ENCODE measurements around the gene HIC1. TPM values are rescaled to one million over a fixed set of nuclear protein-coding genes. Genes with fewer than 3 reads are reported as not detected.

HIC1 gene
- total RNA-seq, 4 donors from 2014 or later, result 27.6 to 64.7 (median 50.0) TPM

DNA sequence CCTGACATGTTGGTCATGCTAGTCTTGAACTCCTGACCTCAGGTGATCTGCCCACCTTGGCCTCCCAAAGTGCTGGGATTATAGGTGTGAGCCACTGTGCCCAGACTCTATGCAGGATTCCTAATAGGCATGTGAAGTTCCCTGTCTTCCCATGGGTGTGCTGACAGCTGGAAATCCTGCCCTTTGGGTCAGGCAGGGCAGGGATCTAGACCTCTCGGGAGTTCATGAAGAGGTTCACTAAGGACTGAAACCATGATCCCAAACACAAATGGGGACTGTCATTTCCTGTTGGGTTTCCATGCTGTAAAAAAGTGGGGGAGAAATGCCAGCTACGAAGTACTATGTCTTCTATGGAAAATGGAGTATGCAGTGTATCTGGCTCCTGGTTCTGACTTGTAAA lies 52.1 kb downstream of the HIC1 start:
- H3K27ac ChIP-seq, result peak overlapping the region in 2 of 4 donors; percentile 46 to 60
- DNase-seq (ENCODE audit: low spot score in 2 of 2), result no peak
- H3K4me3 ChIP-seq, result no peak overlapping the region
- TF ChIP-seq EP300 (IDR thresholded peaks at IDR 0.05), result no peak
- no peak for TF ChIP-seq POLR2A (IDR thresholded peaks at IDR 0.05)
- TF ChIP-seq, protein P1, sequence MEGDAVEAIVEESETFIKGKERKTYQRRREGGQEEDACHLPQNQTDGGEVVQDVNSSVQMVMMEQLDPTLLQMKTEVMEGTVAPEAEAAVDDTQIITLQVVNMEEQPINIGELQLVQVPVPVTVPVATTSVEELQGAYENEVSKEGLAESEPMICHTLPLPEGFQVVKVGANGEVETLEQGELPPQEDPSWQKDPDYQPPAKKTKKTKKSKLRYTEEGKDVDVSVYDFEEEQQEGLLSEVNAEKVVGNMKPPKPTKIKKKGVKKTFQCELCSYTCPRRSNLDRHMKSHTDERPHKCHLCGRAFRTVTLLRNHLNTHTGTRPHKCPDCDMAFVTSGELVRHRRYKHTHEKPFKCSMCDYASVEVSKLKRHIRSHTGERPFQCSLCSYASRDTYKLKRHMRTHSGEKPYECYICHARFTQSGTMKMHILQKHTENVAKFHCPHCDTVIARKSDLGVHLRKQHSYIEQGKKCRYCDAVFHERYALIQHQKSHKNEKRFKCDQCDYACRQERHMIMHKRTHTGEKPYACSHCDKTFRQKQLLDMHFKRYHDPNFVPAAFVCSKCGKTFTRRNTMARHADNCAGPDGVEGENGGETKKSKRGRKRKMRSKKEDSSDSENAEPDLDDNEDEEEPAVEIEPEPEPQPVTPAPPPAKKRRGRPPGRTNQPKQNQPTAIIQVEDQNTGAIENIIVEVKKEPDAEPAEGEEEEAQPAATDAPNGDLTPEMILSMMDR (IDR thresholded peaks at IDR 0.05), result no peak
- H3K27me3 ChIP-seq, result no peaks in the 10 kb centered on the region
- WGBS, 2 donors, result 79 to 86% methylated on average over 2 of the region's 2 CpGs
- peaks cover 0 to 6% (median 0%) of the 10 kb centered on the region in 3 donors for H3K36me3 ChIP-seq
- no peaks in the 10 kb centered on the region for H3K9me3 ChIP-seq
- peaks cover 0 to 38% (median 7%) of the 10 kb centered on the region in 4 donors for H3K4me1 ChIP-seq

DNA sequence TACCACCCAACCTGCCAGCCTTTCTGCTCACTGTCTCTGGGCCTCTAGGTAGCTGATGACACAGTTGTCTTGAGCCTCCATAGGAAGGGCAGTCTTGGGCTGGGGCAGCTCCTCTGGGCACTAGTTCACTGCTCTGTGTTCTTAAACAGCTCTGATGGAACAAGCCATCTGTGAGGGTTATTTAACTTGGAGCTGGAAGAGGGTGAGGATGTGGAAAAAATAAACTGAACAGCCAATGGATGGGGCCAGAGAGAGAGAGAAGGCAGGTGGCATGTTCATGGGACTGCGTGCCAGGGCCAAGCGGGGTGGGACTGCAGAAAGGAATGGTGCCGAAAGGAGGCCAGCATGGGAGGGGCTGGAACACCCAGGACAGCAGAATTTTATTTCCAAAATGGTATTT lies 52.6 kb downstream of the HIC1 start:
- Histone ChIP-seq H3K27me3 (no peaks in the 10 kb centered on the region), H3K36me3 (peaks cover 0 to 6% (median 0%) of the 10 kb centered on the region in 3 donors), H3K9me3 (no peaks in the 10 kb centered on the region), H3K4me1 (peaks cover 0 to 38% (median 7%) of the 10 kb centered on the region in 4 donors), H3K4me3 (no peak overlapping the region), H3K27ac (peak overlapping the region in 2 of 4 donors; percentile 46 to 60)
- peak in 1 of 2 donors; percentile 45 for TF ChIP-seq EP300 (IDR thresholded peaks at IDR 0.05)
- no peak for TF ChIP-seq POLR2A (IDR thresholded peaks at IDR 0.05)
- peak in 1 of 2 donors; percentile 54 for DNase-seq (ENCODE audit: low spot score in 2 of 2)
- WGBS, 2 donors, result 57 to 79% methylated on average over 3 of the region's 3 CpGs

DNA sequence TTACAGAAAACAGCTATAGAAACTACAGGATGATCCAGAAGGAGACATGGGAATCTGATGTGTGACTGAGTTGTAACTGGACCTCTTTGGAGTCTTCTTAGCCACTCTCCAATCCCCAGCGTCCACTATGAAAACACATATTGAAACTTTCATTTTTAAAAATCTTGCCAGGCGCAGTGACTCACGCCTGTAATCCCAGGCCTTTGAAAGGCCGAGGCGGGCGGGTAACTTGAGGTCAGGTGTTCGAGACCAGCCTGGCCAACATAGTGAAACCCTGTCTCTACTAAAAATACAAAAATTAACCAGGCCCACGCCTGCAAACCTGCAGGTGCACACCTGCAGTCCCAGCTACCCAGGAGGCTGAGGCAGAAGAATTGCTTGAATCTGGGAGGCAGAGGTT lies 53.3 kb downstream of the HIC1 start:
- no peak overlapping the region for H3K4me3 ChIP-seq
- peaks cover 0 to 6% (median 0%) of the 10 kb centered on the region in 3 donors for H3K36me3 ChIP-seq
- 72 to 81% methylated on average over 8 of the region's 8 CpGs for WGBS, 2 donors
- no peaks in the 10 kb centered on the region for H3K9me3 ChIP-seq
- no peaks in the 10 kb centered on the region for H3K27me3 ChIP-seq
- TF ChIP-seq EP300 (IDR thresholded peaks at IDR 0.05), result no peak
- TF ChIP-seq, protein P1 (IDR thresholded peaks at IDR 0.05), result no peak
- TF ChIP-seq POLR2A (IDR thresholded peaks at IDR 0.05), result no peak
- peaks cover 0 to 33% (median 7%) of the 10 kb centered on the region in 4 donors for H3K4me1 ChIP-seq
- DNase-seq (ENCODE audit: low spot score in 2 of 2), result no peak
- peak overlapping the region in 2 of 4 donors; percentile 46 to 60 for H3K27ac ChIP-seq

DNA sequence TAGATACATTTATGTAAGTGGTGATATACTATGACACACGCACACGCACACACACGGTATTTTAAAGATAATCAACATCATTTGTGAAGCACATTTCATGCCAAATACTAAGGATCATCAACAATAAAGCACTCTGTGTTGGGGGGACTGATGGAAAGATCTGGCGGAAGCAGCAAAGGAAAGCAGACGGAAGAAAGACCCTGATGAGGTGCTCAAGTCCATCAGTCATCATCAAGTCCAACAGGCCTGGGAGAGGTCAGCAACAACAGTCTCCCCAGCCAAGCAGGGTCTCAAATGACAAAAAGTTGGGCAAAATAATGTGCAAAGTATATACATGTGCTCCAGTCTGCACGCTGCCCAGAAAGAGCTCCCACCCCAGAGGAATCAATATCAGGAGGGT lies 55.5 kb downstream of the HIC1 start:
- TF ChIP-seq POLR2A (IDR thresholded peaks at IDR 0.05) (no peak), EP300 (IDR thresholded peaks at IDR 0.05) (no peak)
- TF ChIP-seq, protein P1 (IDR thresholded peaks at IDR 0.05), result no peak
- Histone ChIP-seq H3K4me3 (no peak overlapping the region), H3K36me3 (peaks cover 0 to 6% (median 0%) of the 10 kb centered on the region in 3 donors), H3K27me3 (no peaks in the 10 kb centered on the region), H3K27ac (no peak overlapping the region), H3K9me3 (no peaks in the 10 kb centered on the region), H3K4me1 (peaks cover 0 to 29% (median 6%) of the 10 kb centered on the region in 4 donors)
- WGBS, 2 donors, result 84 to 86% methylated on average over 6 of the region's 6 CpGs
- DNase-seq (ENCODE audit: low spot score in 2 of 2), result no peak

DNA sequence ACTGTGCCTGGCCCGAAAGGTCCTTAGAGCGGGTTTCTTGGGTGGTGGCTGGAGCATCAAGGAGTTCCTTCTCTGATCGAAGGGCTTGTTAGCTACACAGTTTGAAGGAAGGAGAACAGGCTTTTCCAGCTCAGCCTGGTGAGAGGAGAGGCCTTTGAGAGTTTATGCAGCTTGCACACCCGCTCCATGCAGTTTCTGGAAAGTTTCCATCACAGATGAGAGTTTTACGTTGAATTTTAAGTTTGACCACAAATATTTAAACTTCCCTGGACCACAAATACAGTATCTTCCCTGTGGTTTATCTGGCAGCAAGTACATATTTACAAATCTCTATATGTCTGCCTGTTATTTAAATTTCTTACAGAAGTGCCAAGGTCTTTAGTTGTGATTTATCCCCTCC lies 56.8 kb downstream of the HIC1 start:
- 83 to 89% methylated on average over 5 of the region's 5 CpGs for WGBS, 2 donors

More for the DNA sequence above, 56.8 kb downstream of the HIC1 start:
- peaks cover 0 to 18% (median 2%) of the 10 kb centered on the region in 4 donors for H3K4me1 ChIP-seq
- DNase-seq (ENCODE audit: low spot score in 2 of 2), result no peak
- no peak overlapping the region for H3K4me3 ChIP-seq
- no peaks in the 10 kb centered on the region for H3K27me3 ChIP-seq
- peaks cover 0 to 6% (median 0%) of the 10 kb centered on the region in 3 donors for H3K36me3 ChIP-seq
- H3K27ac ChIP-seq, result no peak overlapping the region
- no peaks in the 10 kb centered on the region for H3K9me3 ChIP-seq
- TF ChIP-seq EP300 (IDR thresholded peaks at IDR 0.05) (no peak), POLR2A (IDR thresholded peaks at IDR 0.05) (no peak)
- TF ChIP-seq, protein P1 (IDR thresholded peaks at IDR 0.05), result no peak

Small RNA genes lying within 50 kb of the gene (small RNA-seq; reads per million reads assigned to genes)
- gene AC090617.6 (not detected), gene AC090617.9 (not detected), gene MIR132 (19.0 reads per million, percentile 92 among the genes with 10 or more reads in this experiment), gene MIR212 (4.0 reads per million, percentile 80 among the genes with 10 or more reads in this experiment), gene OVCA2 (not detected)

Other genes starting within 250 kb of the HIC1 start
- gene SMYD4, start 225.2 kb upstream of the HIC1 start, total RNA-seq, result 10 to 100 TPM; 15.1 to 19.9 (median 17.5) TPM
- 10 to 100 TPM; 18.0 to 31.0 (median 26.7) TPM for gene RPA1, start 225.1 kb upstream of the HIC1 start, total RNA-seq
- gene RTN4RL1, start 29.8 kb upstream of the HIC1 start, total RNA-seq, result 10 to 100 TPM in 1 of 4 donors, 1 to 10 TPM in 3; 7.3 to 12.6 (median 7.8) TPM
- 100 to 1,000 TPM in 1 of 4 donors, 10 to 100 TPM in 3; 56.3 to 137 (median 63.9) TPM for gene DPH1, start 24.9 kb upstream of the HIC1 start, total RNA-seq
- gene OVCA2, start 13.1 kb upstream of the HIC1 start, total RNA-seq, result 10 to 100 TPM; 18.6 to 37.3 (median 35.0) TPM
- 10 to 100 TPM; 29.5 to 86.5 (median 40.1) TPM for gene SMG6, start 248.7 kb downstream of the HIC1 start, total RNA-seq
- gene SRR, start 248.8 kb downstream of the HIC1 start, total RNA-seq, result 10 to 100 TPM in 1 of 4 donors, 1 to 10 TPM in 3; 6.3 to 13.8 (median 7.9) TPM